ENCODE measurements around the gene PPP2R5E.

PPP2R5E gene

GRCh38 chr14:63367742-63368364, 175.3 kb downstream of the PPP2R5E start:
- DNase-seq = no peak

DNA sequence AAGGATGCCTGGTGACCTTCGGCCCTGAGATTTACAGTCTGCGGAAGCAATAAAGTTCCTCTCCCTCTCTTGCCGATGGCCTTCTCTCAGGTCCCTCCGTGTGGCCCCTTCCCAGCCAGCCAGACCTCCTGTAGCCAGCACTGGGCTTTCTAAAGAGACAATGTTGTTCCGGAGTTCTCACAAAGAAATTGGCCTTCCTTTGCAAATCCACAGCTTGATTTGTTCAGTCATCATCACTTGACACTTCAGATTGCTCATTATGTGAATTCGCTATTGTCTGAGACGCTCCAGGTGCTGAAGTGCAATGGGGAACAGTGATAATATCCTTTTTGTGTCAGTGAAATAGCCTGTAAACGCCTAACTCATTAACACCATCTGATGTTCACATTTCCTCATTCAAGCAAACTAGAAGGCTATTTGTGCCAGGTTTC, 180.8 kb downstream of the PPP2R5E start:
- DNase-seq = no peak

GRCh38 chr14:63361790-63362189, 181.4 kb downstream of the PPP2R5E start:
- peak; percentile 8 for DNase-seq

GRCh38 chr14:63357841-63358240, 185.3 kb downstream of the PPP2R5E start:
- DNase-seq = no peak

DNA sequence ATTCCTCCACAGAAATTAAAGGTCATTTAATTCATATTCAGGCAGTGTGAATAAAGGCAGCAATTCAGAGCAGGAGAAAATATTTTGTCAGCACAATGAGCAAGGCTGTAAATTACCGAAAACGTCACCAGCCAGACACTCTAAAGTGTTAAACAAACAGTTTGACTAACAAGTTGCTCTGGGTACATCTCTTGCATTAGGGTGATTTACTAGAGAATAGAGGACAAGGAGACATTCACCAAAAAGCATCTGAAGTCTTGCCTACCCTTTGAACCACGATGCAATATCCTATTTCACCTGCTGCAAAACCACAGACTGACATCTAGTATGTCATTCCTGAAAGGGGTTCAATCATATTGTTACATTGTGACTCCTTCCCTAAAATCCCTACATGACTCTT, 197.4 kb downstream of the PPP2R5E start:
- DNase-seq = peak; percentile 31

- DNase-seq = no peak
Observed at GRCh38 chr14:63344336-63344735, 198.8 kb downstream of the PPP2R5E start.

- no peak for DNase-seq
Observed at GRCh38 chr14:63343878-63344277, 199.3 kb downstream of the PPP2R5E start.

GRCh38 chr14:63342371-63342770, 200.8 kb downstream of the PPP2R5E start:
- peak; percentile 3 for DNase-seq

DNA sequence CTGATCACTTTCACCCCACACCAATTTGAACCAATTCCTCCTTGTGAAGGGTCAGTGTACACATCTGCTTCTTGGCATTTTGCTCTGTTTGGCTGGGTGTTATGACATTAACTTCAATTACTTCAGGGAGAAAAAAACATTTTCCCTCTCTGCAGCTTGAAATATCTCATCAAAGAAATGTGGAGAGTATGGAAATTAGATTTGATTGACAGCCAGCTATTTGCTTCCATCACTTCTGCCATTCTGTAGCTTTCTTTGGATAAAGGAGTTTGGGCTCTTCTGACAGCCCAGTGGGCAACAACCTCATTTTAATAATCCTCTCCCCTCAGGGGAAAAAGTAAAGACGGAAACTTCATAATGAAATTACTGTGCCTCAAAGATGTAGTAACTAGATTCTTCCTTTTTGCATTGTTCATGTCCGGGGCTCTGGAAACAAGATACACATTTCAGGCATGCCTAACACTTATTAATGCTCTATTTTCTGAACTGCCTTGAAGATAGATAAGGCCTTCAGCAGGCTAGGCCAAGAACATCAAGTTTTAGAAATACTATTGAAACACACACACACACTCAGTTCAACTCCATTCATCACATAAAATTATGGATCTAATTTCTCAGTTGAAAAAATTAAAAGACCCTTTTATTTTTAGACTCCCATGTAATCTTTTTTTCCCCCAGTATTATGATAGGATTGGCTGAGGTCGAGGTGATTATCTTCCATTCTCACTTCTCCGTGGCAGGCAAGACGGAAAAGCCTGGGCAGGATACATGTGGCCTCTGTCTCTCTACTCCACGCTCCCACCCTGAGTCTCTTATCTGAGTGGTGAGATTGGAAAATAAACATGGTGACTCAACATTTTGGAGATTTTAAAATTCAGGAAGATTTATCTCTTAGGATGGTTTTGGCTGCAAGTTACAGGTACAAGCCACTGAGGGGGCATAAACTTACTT, 214.1 kb downstream of the PPP2R5E start:
- no peak for DNase-seq

DNA sequence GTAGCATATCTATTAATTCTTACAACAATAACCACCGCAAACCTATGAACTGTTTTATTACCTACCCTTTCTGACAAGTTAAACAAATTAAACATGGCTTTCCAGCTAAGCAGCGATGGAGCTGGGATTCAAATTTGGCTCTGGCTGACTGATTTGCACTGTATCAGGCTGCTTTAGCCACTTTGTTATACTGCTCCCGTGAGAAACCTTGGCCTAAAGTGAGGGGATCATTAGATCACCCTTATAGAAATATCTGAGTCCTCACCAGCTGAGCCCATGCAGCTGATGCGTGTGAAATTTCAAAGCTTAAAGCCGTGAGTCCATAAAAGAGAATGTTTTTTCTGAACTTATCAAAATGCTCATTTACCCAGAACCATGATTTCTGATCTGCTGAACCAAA, 216.3 kb downstream of the PPP2R5E start:
- no peak for DNase-seq

DNA sequence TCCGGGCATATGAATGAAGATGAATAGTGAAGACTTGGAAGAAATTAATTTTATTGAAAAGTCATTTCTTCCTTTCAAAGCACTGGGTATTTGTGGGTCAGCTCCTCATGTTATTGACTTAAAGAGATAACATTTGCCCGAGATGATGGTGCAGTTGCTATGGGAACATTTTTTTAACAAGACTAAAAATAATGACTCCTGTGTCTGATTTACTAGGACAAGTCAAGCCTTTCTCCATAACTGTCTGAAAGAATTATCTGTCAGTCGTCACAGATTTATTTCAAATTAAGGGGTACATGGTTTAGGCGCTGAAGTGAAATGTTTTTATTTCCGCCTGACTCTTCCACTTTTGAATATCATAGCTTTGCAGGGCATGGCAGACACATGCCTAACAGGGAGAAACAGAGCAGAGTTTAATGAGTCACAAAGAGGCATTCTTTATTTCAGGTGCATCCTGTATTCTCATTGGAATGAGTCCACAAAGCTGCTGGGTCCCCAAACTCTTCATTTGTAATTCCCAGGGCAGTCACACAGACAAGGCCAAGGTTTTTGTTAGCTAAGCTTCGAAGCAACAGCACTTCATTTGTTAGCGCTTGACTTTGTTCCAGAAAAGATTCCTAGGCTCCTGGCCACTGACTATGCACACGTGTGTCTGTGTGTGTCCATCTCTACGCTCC, 220.1 kb downstream of the PPP2R5E start:
- no peak for DNase-seq

DNA sequence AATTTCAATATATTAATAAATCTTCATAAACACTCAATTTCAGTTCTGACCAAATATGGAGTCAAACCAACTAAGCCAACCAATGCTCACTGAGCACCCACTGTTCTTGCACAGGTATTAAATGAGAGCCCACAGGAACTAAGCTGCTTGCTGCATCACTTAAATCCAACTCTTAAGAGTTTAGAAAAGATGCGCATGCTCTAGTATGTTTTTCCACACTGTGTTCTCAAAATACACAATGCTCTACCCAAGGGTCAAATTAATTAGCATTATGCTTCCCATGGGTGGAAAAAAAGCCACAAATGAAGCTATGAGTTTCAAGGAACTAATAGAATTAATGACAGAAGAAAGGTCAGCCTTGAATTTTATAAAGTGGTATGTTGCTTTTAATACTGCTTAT, 220.7 kb downstream of the PPP2R5E start:
- DNase-seq = no peak

Data from DMS53 (cell line).